HG02970 (cell line): ENCODE measurements around the gene ICAM4.
"Not testable (repeated sequence)": the region's sequence is repeated elsewhere in the genome, so short reads cannot be mapped to it uniquely, and the experiment has no call there.

Source experiments
- ATAC-seq: cut with Tn5 transposase; IDR thresholded peaks from one replicate; pipeline ENCODE4 v1.9.1; 2021; ENCODE audit warnings: mild to moderate bottlenecking, moderate library complexity, moderate number of reproducible peaks; ENCODE audit not compliant: unreplicated experiment, low FRiP score

The ICAM4 gene

GRCh38 chr19:10335352-10335985, 48.7 kb downstream of the ICAM4 start:
- ATAC-seq, result no peak

- ATAC-seq, result not testable (repeated sequence)
These were observed 50.0 kb downstream of the ICAM4 start for GRCh38 chr19:10336725-10337124.
